ENCODE results near the gene JADE1. TPM values are rescaled to one million over a fixed set of nuclear protein-coding genes. Genes with fewer than 3 reads are reported as not detected.
A peak's percentile ranks its signal among the peaks of the same experiment; 100 is the strongest.

The JADE1 gene
- total RNA-seq, 1 donor from 2014 or later: 23.0 TPM

GRCh38 chr4:128869776-128870509 lies 60.4 kb downstream of the JADE1 start:
- Histone ChIP-seq H3K27ac (ENCODE audit: low read depth, low read length) (no peak overlapping the region), H3K36me3 (ENCODE audit: control insufficient read depth in 3 of 3, insufficient read depth in 3 of 3, low read length in 3 of 3) (peaks cover 13 to 52% (median 49%) of the 10 kb centered on the region in 3 donors), H3K4me3 (ENCODE audit: low read length in 3 of 3) (no peak overlapping the region), H3K9me3 (ENCODE audit: control insufficient read depth in 3 of 3, low read length in 3 of 3) (no peaks in the 10 kb centered on the region), H3K4me1 (ENCODE audit: control insufficient read depth in 3 of 3, insufficient read depth in 3 of 3, low read length in 3 of 3) (no peaks in the 10 kb centered on the region), H3K27me3 (ENCODE audit: control insufficient read depth in 3 of 3, insufficient read depth in 3 of 3, low read length in 3 of 3) (no peaks in the 10 kb centered on the region), H3K9ac (ENCODE audit: low read depth in 1 of 3, low read length in 3 of 3) (no peak overlapping the region)

DNA sequence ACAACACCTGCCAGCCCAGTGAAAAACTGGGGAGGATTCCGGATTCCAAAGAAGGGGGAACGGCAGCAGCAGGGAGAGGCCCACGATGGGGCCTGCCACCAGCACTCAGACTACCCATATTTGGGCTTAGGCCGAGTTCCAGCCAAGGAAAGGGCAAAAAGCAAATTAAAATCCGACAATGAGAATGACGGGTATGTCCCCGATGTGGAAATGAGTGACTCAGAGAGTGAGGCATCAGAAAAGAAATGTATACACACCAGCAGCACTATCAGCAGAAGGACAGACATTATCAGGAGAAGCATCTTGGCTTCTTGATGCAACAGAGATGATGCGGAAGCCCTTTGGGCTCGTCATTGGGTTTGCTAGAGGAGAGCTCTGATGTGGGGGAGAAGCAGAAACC lies 62.4 kb downstream of the JADE1 start:
- Histone ChIP-seq H3K9ac (ENCODE audit: low read depth in 1 of 3, low read length in 3 of 3) (no peak overlapping the region), H3K9me3 (ENCODE audit: control insufficient read depth in 3 of 3, low read length in 3 of 3) (no peaks in the 10 kb centered on the region), H3K36me3 (ENCODE audit: control insufficient read depth in 3 of 3, insufficient read depth in 3 of 3, low read length in 3 of 3) (peaks cover 12 to 45% (median 42%) of the 10 kb centered on the region in 3 donors), H3K4me1 (ENCODE audit: control insufficient read depth in 3 of 3, insufficient read depth in 3 of 3, low read length in 3 of 3) (no peaks in the 10 kb centered on the region), H3K27ac (ENCODE audit: low read depth, low read length) (no peak overlapping the region), H3K4me3 (ENCODE audit: low read length in 3 of 3) (no peak overlapping the region), H3K27me3 (ENCODE audit: control insufficient read depth in 3 of 3, insufficient read depth in 3 of 3, low read length in 3 of 3) (no peaks in the 10 kb centered on the region)

GRCh38 chr4:128876200-128876599 lies 66.7 kb downstream of the JADE1 start:
- peaks cover 8 to 14% (median 13%) of the 10 kb centered on the region in 3 donors for H3K36me3 ChIP-seq (ENCODE audit: control insufficient read depth in 3 of 3, insufficient read depth in 3 of 3, low read length in 3 of 3)
- no peaks in the 10 kb centered on the region for H3K4me1 ChIP-seq (ENCODE audit: control insufficient read depth in 3 of 3, insufficient read depth in 3 of 3, low read length in 3 of 3)
- H3K27ac ChIP-seq (ENCODE audit: low read depth, low read length): no peak overlapping the region
- H3K9ac ChIP-seq (ENCODE audit: low read depth in 1 of 3, low read length in 3 of 3): no peak overlapping the region
- H3K4me3 ChIP-seq (ENCODE audit: low read length in 3 of 3): no peak overlapping the region
- no peaks in the 10 kb centered on the region for H3K9me3 ChIP-seq (ENCODE audit: control insufficient read depth in 3 of 3, low read length in 3 of 3)
- H3K27me3 ChIP-seq (ENCODE audit: control insufficient read depth in 3 of 3, insufficient read depth in 3 of 3, low read length in 3 of 3): no peaks in the 10 kb centered on the region

DNA sequence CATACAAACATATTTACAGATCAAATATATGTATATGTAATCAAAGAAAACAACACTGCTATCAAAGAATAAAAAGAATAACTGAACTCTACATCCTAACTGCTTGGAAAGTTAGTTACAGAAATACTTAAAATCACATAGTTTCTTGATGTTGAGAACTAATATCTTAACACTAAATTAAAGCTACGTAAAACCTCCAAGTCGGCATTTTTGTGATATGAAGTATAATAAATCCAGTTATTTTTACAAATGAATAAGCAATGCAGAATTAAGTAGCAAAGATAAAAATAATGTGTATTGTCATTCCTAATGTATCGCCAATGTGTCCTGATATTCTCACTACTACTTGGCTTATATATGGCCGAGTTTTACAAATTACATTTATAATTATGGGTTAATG lies 68.4 kb downstream of the JADE1 start:
- Histone ChIP-seq H3K27me3 (ENCODE audit: control insufficient read depth in 3 of 3, insufficient read depth in 3 of 3, low read length in 3 of 3) (no peaks in the 10 kb centered on the region), H3K9ac (ENCODE audit: low read depth in 1 of 3, low read length in 3 of 3) (no peak overlapping the region), H3K4me3 (ENCODE audit: low read length in 3 of 3) (no peak overlapping the region), H3K4me1 (ENCODE audit: control insufficient read depth in 3 of 3, insufficient read depth in 3 of 3, low read length in 3 of 3) (no peaks in the 10 kb centered on the region), H3K27ac (ENCODE audit: low read depth, low read length) (no peak overlapping the region), H3K9me3 (ENCODE audit: control insufficient read depth in 3 of 3, low read length in 3 of 3) (no peaks in the 10 kb centered on the region), H3K36me3 (ENCODE audit: control insufficient read depth in 3 of 3, insufficient read depth in 3 of 3, low read length in 3 of 3) (no peaks in the 10 kb centered on the region)

GRCh38 chr4:128879283-128879682 lies 69.8 kb downstream of the JADE1 start:
- H3K9ac ChIP-seq (ENCODE audit: low read depth in 1 of 3, low read length in 3 of 3): no peak overlapping the region
- no peaks in the 10 kb centered on the region for H3K4me1 ChIP-seq (ENCODE audit: control insufficient read depth in 3 of 3, insufficient read depth in 3 of 3, low read length in 3 of 3)
- H3K27me3 ChIP-seq (ENCODE audit: control insufficient read depth in 3 of 3, insufficient read depth in 3 of 3, low read length in 3 of 3): no peaks in the 10 kb centered on the region
- no peak overlapping the region for H3K4me3 ChIP-seq (ENCODE audit: low read length in 3 of 3)
- no peak overlapping the region for H3K27ac ChIP-seq (ENCODE audit: low read depth, low read length)
- no peaks in the 10 kb centered on the region for H3K9me3 ChIP-seq (ENCODE audit: control insufficient read depth in 3 of 3, low read length in 3 of 3)
- H3K36me3 ChIP-seq (ENCODE audit: control insufficient read depth in 3 of 3, insufficient read depth in 3 of 3, low read length in 3 of 3): no peaks in the 10 kb centered on the region

DNA sequence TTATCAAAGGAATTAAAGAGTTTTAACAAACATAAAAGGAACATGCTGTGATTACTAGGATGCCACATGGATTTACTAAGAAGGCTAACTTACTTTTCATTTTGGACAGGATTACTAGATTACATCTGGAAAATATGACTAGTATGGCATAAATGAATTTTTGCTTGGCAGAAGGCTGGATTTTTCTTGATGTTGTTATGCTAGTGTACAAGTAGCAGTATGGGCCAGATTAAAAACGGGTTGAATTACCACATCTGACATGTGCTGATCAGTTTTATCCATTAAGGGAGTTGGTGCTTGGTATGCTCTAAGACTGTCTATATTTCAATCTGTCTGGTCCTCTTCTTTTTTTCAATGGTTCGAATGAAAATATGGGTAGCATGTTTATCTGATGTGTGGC lies 70.5 kb downstream of the JADE1 start:
- no peak overlapping the region for H3K27ac ChIP-seq (ENCODE audit: low read depth, low read length)
- H3K4me3 ChIP-seq (ENCODE audit: low read length in 3 of 3): no peak overlapping the region
- H3K36me3 ChIP-seq (ENCODE audit: control insufficient read depth in 3 of 3, insufficient read depth in 3 of 3, low read length in 3 of 3): no peaks in the 10 kb centered on the region
- no peaks in the 10 kb centered on the region for H3K4me1 ChIP-seq (ENCODE audit: control insufficient read depth in 3 of 3, insufficient read depth in 3 of 3, low read length in 3 of 3)
- H3K9ac ChIP-seq (ENCODE audit: low read depth in 1 of 3, low read length in 3 of 3): no peak overlapping the region
- no peaks in the 10 kb centered on the region for H3K9me3 ChIP-seq (ENCODE audit: control insufficient read depth in 3 of 3, low read length in 3 of 3)
- no peaks in the 10 kb centered on the region for H3K27me3 ChIP-seq (ENCODE audit: control insufficient read depth in 3 of 3, insufficient read depth in 3 of 3, low read length in 3 of 3)

DNA sequence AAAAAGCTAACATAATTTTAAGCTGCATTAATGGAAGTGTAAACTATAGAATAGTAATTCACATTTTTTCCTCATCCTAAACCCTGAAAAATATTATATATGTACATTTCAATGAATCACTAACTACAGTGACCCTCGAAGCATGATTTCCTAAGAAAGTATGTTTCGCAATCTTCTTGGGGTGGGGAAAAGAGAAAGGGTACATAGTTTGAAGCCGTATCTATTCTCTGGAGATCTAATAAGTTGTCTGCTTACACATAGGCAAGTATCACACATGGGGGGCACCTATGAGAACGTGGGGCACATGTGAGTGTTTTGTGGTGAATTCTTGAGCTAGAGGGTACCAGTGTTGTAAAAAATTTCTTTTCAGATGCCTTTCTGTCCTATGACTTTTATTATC lies 71.2 kb downstream of the JADE1 start:
- Histone ChIP-seq H3K4me1 (ENCODE audit: control insufficient read depth in 3 of 3, insufficient read depth in 3 of 3, low read length in 3 of 3) (no peaks in the 10 kb centered on the region), H3K9me3 (ENCODE audit: control insufficient read depth in 3 of 3, low read length in 3 of 3) (no peaks in the 10 kb centered on the region), H3K4me3 (ENCODE audit: low read length in 3 of 3) (no peak overlapping the region), H3K27me3 (ENCODE audit: control insufficient read depth in 3 of 3, insufficient read depth in 3 of 3, low read length in 3 of 3) (no peaks in the 10 kb centered on the region), H3K36me3 (ENCODE audit: control insufficient read depth in 3 of 3, insufficient read depth in 3 of 3, low read length in 3 of 3) (no peaks in the 10 kb centered on the region), H3K27ac (ENCODE audit: low read depth, low read length) (no peak overlapping the region), H3K9ac (ENCODE audit: low read depth in 1 of 3, low read length in 3 of 3) (no peak overlapping the region)

DNA sequence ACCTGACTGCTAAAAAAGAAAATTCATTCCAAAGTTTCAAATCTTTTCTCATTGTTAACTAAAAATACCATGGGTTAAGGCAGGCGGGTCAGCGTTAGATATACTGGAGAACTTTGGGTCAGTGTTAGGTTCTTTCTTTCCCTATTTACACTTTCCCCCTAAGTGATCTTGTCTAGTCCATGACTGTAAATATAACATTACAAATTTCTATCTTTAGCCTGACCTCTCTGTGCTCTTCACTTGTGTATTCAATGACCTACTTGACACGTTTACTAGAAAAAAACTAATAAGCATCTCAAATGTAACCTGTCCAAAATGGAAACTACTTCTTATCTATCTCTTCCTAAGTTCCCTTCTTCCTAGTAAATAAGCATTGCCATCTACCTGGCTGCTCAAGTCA lies 95.3 kb downstream of the JADE1 start:
- H3K27ac ChIP-seq (ENCODE audit: low read depth, low read length): peak overlapping the region; percentile 50
- no peaks in the 10 kb centered on the region for H3K36me3 ChIP-seq (ENCODE audit: control insufficient read depth in 3 of 3, insufficient read depth in 3 of 3, low read length in 3 of 3)
- H3K9me3 ChIP-seq (ENCODE audit: control insufficient read depth in 3 of 3, low read length in 3 of 3): no peaks in the 10 kb centered on the region
- no peak overlapping the region for H3K9ac ChIP-seq (ENCODE audit: low read depth in 1 of 3, low read length in 3 of 3)
- no peaks in the 10 kb centered on the region for H3K27me3 ChIP-seq (ENCODE audit: control insufficient read depth in 3 of 3, insufficient read depth in 3 of 3, low read length in 3 of 3)
- peaks cover 0 to 4% (median 0%) of the 10 kb centered on the region in 3 donors for H3K4me1 ChIP-seq (ENCODE audit: control insufficient read depth in 3 of 3, insufficient read depth in 3 of 3, low read length in 3 of 3)
- H3K4me3 ChIP-seq (ENCODE audit: low read length in 3 of 3): no peak overlapping the region

GRCh38 chr4:128906581-128906980 lies 97.1 kb downstream of the JADE1 start:
- H3K9ac ChIP-seq (ENCODE audit: low read depth in 1 of 3, low read length in 3 of 3): no peak overlapping the region
- H3K9me3 ChIP-seq (ENCODE audit: control insufficient read depth in 3 of 3, low read length in 3 of 3): no peaks in the 10 kb centered on the region
- no peaks in the 10 kb centered on the region for H3K27me3 ChIP-seq (ENCODE audit: control insufficient read depth in 3 of 3, insufficient read depth in 3 of 3, low read length in 3 of 3)
- no peaks in the 10 kb centered on the region for H3K36me3 ChIP-seq (ENCODE audit: control insufficient read depth in 3 of 3, insufficient read depth in 3 of 3, low read length in 3 of 3)
- H3K4me3 ChIP-seq (ENCODE audit: low read length in 3 of 3): no peak overlapping the region
- no peak overlapping the region for H3K27ac ChIP-seq (ENCODE audit: low read depth, low read length)
- H3K4me1 ChIP-seq (ENCODE audit: control insufficient read depth in 3 of 3, insufficient read depth in 3 of 3, low read length in 3 of 3): peaks cover 0 to 4% (median 0%) of the 10 kb centered on the region in 3 donors

- Histone ChIP-seq H3K36me3 (ENCODE audit: control insufficient read depth in 3 of 3, insufficient read depth in 3 of 3, low read length in 3 of 3) (no peaks in the 10 kb centered on the region), H3K9ac (ENCODE audit: low read depth in 1 of 3, low read length in 3 of 3) (no peak overlapping the region), H3K4me1 (ENCODE audit: control insufficient read depth in 3 of 3, insufficient read depth in 3 of 3, low read length in 3 of 3) (peaks cover 0 to 4% (median 0%) of the 10 kb centered on the region in 3 donors), H3K27ac (ENCODE audit: low read depth, low read length) (no peak overlapping the region), H3K4me3 (ENCODE audit: low read length in 3 of 3) (no peak overlapping the region), H3K9me3 (ENCODE audit: control insufficient read depth in 3 of 3, low read length in 3 of 3) (no peaks in the 10 kb centered on the region), H3K27me3 (ENCODE audit: control insufficient read depth in 3 of 3, insufficient read depth in 3 of 3, low read length in 3 of 3) (no peaks in the 10 kb centered on the region)
Measured at GRCh38 chr4:128907981-128908380, 98.5 kb downstream of the JADE1 start.

All from skeletal muscle tissue (tissue), 4 donors.